ENCODE measurements around the gene ACTA2.

Gene ACTA2

GRCh38 chr10:88918191-88918905 is 34.2 kb downstream of the ACTA2 start:
- DNase-seq = no peak

GRCh38 chr10:88916986-88917385 is 35.6 kb downstream of the ACTA2 start:
- no peak for DNase-seq

DNA sequence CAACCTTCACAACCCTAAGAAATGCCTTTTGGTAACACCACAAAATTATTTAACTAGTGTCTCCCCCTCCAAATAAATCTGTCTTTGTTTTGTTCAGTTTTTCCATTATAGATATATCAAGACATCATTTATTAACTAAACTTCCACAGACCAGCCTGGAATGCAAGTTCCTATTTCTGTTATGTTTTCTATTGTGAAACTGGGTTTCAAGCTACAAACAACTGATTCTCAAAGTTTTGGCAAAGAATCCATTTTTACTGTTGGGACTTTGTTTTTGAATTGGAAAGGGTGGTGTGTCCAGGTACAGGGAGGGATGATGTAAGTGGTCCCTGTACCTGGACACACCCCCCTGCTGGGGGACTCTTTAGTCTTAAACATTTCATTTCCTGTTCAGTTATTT is 36.3 kb downstream of the ACTA2 start:
- DNase-seq = no peak

DNA sequence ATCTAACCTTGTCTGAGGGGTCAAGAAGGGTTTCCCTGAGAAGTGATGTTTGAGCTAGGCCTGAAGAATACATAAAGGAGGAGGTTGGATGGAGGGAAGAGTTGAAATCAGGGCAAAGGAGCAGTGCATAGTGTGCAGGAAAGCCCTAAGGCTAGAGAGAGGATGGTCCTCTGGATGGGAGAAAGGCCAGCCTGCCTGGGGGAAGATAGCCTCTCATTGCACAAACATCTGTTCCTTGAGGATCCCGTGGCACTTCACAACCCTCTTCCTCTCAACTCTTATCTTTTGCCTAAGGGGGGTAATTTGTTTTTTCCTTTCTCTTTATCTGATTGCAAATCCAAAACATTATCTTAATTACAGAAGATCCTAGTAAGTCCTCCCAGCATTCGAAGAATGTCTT is 36.8 kb downstream of the ACTA2 start:
- DNase-seq = no peak

- no peak for DNase-seq
Observed at GRCh38 chr10:88913788-88914187, 38.8 kb downstream of the ACTA2 start.

- no peak for DNase-seq
Observed at GRCh38 chr10:88913127-88913526, 39.4 kb downstream of the ACTA2 start.

- no peak for DNase-seq
Observed at GRCh38 chr10:88911851-88912250, 40.7 kb downstream of the ACTA2 start.

DNA sequence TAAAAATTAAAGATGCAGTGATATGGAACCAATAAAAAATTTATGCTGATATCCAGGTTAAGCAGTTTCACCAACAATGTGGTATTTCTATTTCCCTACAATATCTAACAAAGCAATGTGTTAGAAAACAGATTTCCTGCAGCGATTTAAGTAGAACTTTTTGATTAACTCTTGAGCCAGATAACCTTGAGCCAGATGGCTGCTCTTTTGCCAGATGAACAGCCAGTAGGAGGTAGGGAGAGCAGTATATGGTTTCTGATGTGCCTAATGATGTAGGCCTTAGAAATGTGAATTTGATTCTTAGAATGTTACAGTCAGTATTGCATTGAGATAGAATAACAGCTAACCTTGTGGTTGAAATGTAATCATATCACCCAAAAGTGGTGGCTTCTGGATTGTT is 41.5 kb downstream of the ACTA2 start:
- DNase-seq = no peak

- DNase-seq = no peak
Observed at GRCh38 chr10:88908194-88908593, 44.4 kb downstream of the ACTA2 start.

- DNase-seq = no peak
Observed at GRCh38 chr10:88906921-88907320, 45.7 kb downstream of the ACTA2 start.

DNA sequence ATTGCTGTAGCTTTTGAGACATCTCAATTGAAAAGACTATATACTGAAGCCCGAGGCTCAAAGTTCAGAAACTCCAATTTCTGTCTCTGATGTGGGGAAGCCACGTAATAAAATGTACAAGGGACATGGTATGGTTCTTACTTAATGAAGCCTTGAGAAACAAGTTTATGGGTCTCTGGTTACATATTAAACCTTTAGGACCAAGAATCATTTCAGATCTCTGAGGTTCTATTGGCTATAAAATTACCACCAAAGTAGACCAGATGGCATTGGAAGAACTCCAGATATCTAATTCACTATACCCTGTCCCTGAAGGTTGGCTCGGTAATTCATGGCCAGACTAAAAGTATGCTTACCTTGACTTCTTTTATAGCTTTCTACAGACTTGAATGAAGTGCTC is 48.9 kb downstream of the ACTA2 start:
- DNase-seq = no peak

- no peak for DNase-seq
Observed at GRCh38 chr10:88901984-88902789, 50.4 kb downstream of the ACTA2 start.

DNA sequence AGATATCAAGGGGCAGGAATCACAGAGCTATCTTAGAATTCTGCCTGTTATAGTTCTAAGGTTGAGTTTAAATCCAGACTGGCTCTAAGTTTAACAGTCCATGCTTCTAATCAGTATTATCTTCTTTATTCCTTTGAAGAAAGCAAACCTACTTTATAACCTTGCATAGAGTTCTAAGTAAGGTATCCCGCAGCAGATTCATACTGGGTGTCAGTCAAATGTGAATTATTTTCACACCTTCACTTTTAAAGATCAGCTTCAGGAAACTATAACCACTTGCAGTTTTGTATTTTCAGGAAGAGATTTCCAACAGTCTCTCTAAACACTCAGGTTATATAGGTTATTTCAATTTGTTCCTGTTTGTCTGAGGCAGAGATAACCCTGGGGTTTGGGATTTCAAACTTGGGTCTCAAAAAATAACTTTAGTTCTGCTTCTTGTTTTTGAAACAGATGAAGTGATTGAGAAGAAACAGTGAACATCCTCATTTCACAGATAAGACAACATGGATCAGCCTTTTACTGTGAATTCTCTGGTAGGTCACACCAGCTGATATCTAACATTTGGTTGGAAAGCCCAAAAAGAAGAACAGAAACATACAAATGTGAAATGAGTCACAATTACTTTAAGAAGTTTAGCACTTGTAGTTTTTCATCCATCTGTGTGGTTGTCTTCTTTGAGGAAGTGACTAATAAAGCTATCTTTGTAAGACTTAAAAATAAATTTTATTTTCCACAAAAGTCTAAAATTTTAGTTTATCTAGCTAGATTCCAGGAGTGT is 51.2 kb downstream of the ACTA2 start:
- DNase-seq = no peak

GRCh38 chr10:88899886-88900285 is 52.7 kb downstream of the ACTA2 start:
- DNase-seq = no peak

DNA sequence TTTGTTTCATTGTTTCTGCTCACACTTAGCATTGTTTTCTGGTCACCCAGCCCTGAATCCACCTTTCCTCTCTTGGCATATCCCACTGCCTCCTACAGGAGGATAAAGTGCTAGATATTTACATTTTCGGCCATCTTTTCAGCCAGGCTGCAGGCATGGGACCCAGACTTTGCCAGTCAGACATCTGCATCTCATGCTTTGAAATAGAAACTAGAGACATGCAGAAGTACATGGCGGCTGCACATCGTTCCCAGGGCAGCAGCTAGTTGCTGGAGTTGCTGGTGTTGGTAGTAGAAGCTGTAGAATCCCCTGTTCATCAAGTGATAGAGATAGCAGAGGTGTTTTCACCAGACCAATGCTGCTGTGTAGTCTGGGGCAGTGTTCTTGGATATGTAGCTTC is 53.8 kb downstream of the ACTA2 start:
- DNase-seq = no peak

GRCh38 chr10:88896994-88897853 is 55.3 kb downstream of the ACTA2 start:
- DNase-seq = no peak

DNA sequence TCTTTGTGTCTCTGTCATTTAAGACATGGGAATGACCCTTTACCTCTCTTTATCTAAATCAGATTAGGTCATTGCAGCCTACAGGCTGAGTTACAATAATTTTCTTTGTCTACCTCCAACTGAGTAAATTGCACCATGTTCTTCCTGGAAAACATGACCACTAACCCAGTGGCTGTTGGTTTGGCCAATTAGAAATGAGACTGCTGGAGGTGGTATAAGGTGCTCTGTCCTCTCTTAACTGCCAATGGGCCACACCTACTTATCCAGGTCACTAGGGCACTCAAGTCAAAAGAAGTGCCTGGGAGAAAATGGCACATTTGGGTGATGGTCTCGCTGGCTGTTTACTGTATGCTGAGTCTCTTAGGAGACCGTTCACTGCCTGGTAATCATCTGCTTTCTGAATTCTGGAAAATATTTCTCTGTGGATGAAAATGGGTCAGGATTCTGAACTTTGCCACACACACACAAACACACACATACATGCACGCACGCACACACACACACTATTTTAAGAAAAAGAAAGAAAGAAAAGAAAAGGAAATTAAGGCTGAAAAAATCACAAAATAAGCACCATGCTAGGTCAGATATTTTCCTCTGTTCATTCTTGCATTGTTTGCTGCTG is 56.1 kb downstream of the ACTA2 start:
- no peak for DNase-seq

DNA sequence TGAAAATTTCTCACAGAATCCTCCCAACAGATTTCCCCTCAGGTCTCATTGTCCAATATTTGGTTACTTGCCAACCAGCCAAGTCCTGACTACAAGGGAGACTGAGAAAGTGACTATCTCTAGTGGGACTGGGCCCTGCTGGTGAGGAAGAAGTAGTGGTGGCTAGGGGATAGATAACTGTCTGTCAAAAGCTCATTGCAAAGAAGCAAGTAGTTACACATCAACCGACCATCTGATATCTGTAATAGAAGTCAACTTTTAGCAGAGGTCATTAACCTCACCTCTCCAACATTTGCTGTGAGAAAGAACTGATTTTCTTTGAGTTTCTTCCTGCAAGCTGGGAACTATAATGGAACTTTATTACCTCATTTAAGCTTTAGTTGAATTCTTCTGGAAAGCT is 57.3 kb downstream of the ACTA2 start:
- no peak for DNase-seq

- DNase-seq = no peak
Observed at GRCh38 chr10:88893611-88894010, 59.0 kb downstream of the ACTA2 start.

DNA sequence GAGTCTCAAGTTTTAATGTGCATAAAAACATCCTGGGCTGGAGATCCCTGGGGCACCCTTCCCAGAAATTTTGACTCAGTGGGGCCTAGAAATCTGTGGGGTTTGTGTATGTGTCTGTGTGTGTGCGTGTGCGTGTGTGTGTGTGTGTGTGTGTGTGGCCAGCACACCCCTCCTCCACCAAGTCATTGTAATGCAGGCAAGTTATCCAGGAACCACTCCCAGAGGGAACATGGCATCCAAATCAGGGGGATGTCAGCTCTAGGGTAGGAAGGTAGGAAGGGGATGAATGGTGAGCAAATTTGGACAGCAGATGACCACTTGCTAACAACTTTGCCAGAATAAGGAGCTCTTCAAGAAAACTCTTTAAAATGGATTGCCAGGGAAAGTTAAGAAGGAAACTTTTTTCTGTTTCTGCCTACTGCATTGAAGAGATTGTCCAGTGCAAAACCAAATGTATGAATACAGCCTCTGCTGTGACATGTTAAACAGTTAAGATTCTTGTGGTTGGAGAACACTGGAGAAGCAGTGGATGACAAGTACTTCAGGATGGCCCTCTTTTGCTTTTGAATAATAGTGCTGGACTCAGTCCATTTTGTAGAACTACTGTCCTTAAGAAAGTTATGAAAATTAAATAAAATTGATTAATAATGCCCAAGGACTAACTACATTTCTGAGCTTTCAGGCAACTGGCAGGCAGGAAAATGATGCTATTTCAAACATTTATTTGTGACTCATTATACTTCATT is 60.2 kb downstream of the ACTA2 start:
- DNase-seq = no peak

DNA sequence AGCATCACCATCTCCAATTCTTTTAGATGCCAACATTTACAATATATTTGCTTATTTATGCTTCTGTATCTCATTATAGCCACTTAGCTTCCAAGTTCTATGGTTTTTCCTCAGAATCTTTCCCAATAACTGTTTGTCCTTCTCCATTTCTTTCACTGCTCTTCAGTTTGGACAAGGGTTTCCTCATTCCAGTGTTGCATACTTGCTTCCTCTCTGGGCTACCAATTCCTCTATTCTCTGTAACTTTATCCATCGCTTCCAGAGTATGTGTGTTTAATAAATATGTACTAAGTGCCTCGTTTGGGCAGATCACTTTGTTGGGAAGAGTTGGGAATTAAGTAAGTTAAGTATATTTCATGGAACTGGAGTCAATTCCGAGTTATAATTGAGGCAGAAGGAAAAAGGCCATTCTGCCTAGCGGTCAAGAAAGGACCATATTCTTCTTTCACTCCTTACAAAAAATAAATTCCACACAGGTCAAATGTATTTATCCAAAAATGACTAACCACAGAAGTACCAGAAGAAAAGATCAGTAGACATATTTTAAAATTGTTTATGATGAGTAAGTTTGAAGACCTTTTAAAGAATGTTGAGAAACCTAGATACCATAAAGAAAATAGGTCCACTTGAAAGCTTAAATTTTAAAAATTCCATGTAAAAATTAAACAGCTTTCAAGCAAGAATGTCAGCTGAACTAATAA is 61.7 kb downstream of the ACTA2 start:
- DNase-seq = no peak
